A549 treated with Hydrocortisone at 1 μM for 4 hours (cell line): ENCODE results near the gene TEX51. TPM values are rescaled to one million over a fixed set of nuclear protein-coding genes. Genes with fewer than 3 reads are reported as not detected.

Experiments used
- total RNA-seq: library from RNA; stranded (reverse); fragments of 200-300 nt; extraction: Qiagen RNA extraction; gene quantifications from 5 replicates; pipeline ENCODE4 v1.2.3, GENCODE V29; 2022

The TEX51 gene
- not detected in 5 replicates for total RNA-seq

GRCh38 chr2:126898636-126899035 is at the start of gene TEX51:
TEX51 (plus strand) TSS chr2:126898890; CDS start chr2:126898919, 29 bp downstream.

Other genes starting within 250 kb of the TEX51 start
- gene GYPC, start 242.7 kb upstream of the TEX51 start, total RNA-seq, result not detected in 5 replicates
- gene BIN1, start 208.3 kb downstream of the TEX51 start, total RNA-seq, result 29.2 to 31.7 TPM (median 30.7 TPM) in 5 replicates